Measurements from ENCODE around the gene GPC6. TPM values are rescaled to one million over a fixed set of nuclear protein-coding genes. Genes with fewer than 3 reads are reported as not detected.

The GPC6 gene
- total RNA-seq, 4 donors from 2014 or later = 2.7 to 5.7 (median 4.4) TPM

DNA sequence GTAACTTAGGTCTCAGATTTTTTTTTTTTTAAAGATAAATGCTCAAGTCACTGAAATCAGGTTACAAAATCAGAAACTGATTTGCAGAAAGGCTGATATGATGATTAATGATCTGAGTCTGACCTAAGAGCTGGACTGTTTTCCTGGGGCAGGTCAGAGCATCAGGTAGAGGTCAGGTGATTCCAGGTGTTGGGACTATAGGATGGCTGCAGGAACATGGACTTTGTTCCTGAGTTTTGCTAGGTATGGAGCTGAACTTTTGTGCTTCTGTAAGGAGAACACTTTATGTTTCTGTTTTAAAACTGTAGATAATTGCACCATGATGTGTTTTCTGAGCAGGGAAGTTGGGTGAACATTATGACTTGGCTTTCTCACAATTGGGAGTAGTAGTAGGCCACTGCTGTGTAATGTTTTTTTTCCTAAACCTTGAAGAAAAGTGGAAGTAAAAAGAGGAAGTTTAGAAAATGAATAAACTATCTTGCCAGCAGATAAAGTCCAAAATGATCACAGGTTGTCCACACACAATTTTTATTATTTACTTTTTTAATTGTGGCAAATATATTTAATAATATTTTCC is 955.7 kb downstream of the GPC6 start:
- Histone ChIP-seq H3K4me3 (no peak overlapping the region), H3K36me3 (no peaks in the 10 kb centered on the region), H3K27ac (no peak overlapping the region), H3K9me3 (no peaks in the 10 kb centered on the region), H3K27me3 (no peaks in the 10 kb centered on the region), H3K4me1 (no peaks in the 10 kb centered on the region)
- TF ChIP-seq CTCF (IDR thresholded peaks at IDR 0.05) = no peak
- no peak for TF ChIP-seq POLR2AphosphoS5 (IDR thresholded peaks at IDR 0.05)
- TF ChIP-seq EP300 (IDR thresholded peaks at IDR 0.05) = no peak
- no peak for TF ChIP-seq POLR2A (IDR thresholded peaks at IDR 0.05)
- no peak for DNase-seq (ENCODE audit: low spot score in 2 of 2)

GRCh38 chr13:94186470-94186869 is 959.9 kb downstream of the GPC6 start:
- Histone ChIP-seq H3K9me3 (no peaks in the 10 kb centered on the region), H3K4me1 (no peaks in the 10 kb centered on the region), H3K27me3 (no peaks in the 10 kb centered on the region), H3K4me3 (no peak overlapping the region), H3K36me3 (no peaks in the 10 kb centered on the region), H3K27ac (no peak overlapping the region)
- TF ChIP-seq POLR2AphosphoS5 (IDR thresholded peaks at IDR 0.05) (no peak), CTCF (IDR thresholded peaks at IDR 0.05) (no peak), POLR2A (IDR thresholded peaks at IDR 0.05) (no peak), EP300 (IDR thresholded peaks at IDR 0.05) (no peak)
- no peak for DNase-seq (ENCODE audit: low spot score in 2 of 2)
- WGBS = 93% methylated on average over 3 of the region's 3 CpGs

- Histone ChIP-seq H3K9me3 (no peaks in the 10 kb centered on the region), H3K27me3 (no peaks in the 10 kb centered on the region), H3K36me3 (no peaks in the 10 kb centered on the region), H3K4me3 (no peak overlapping the region), H3K27ac (no peak overlapping the region), H3K4me1 (no peaks in the 10 kb centered on the region)
- WGBS = 83% methylated on average over 5 of the region's 5 CpGs
- DNase-seq (ENCODE audit: low spot score in 2 of 2) = no peak
- TF ChIP-seq CTCF (IDR thresholded peaks at IDR 0.05) = no peak
- no peak for TF ChIP-seq EP300 (IDR thresholded peaks at IDR 0.05)
- no peak for TF ChIP-seq POLR2A (IDR thresholded peaks at IDR 0.05)
These were observed 961.7 kb downstream of the GPC6 start for GRCh38 chr13:94188201-94188854.

DNA sequence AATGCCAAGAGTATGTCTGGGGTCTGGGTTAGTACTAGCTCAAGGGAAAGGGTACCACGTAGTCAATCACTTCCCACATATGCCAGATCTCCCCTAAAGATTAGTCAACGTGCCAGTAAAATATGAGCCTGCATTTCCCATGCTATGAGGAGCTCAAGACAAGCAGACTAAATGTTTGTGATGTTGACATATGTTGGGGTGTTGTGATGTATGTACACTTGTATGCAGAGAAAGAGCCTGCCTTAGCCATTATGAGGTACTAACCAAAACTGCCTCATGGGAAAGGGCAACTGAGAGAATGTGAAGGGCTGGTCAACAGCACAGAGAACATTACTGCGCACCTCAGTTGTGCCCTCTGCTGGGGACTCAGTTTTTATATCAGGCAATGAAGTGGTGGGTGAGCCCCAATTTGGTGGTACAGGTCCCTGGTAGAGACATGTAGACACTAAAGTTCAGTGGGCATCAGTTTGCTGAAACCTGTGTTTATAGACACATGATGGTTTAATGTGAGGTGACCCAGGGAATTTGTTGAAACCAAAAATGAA is 965.9 kb downstream of the GPC6 start:
- TF ChIP-seq CTCF (IDR thresholded peaks at IDR 0.05) = peak in 1 of 2 donors; percentile 12
- no peak for TF ChIP-seq POLR2AphosphoS5 (IDR thresholded peaks at IDR 0.05)
- WGBS = 74% methylated on average over 3 of the region's 3 CpGs
- no peak for DNase-seq (ENCODE audit: low spot score in 2 of 2)
- Histone ChIP-seq H3K4me3 (no peak overlapping the region), H3K36me3 (no peaks in the 10 kb centered on the region), H3K27ac (no peak overlapping the region), H3K4me1 (no peaks in the 10 kb centered on the region), H3K27me3 (no peaks in the 10 kb centered on the region), H3K9me3 (no peaks in the 10 kb centered on the region)

- TF ChIP-seq POLR2AphosphoS5 (IDR thresholded peaks at IDR 0.05) (no peak), CTCF (IDR thresholded peaks at IDR 0.05) (no peak), EP300 (IDR thresholded peaks at IDR 0.05) (no peak), POLR2A (IDR thresholded peaks at IDR 0.05) (no peak)
- no peak for DNase-seq (ENCODE audit: low spot score in 2 of 2)
- Histone ChIP-seq H3K9me3 (no peaks in the 10 kb centered on the region), H3K36me3 (no peaks in the 10 kb centered on the region), H3K4me1 (no peaks in the 10 kb centered on the region), H3K27ac (no peak overlapping the region), H3K4me3 (no peak overlapping the region), H3K27me3 (no peaks in the 10 kb centered on the region)
- WGBS = 92% methylated on average over 2 of the region's 2 CpGs
These were observed 969.1 kb downstream of the GPC6 start for GRCh38 chr13:94195715-94196114.

Data from suprapubic skin (tissue), 4 donors.